ENCODE data around the gene COL12A1. TPM values are rescaled to one million over a fixed set of nuclear protein-coding genes. Genes with fewer than 3 reads are reported as not detected.
A peak's percentile ranks its signal among the peaks of the same experiment; 100 is the strongest.

The COL12A1 gene
- total and polyA plus RNA-seq, 2 of the 13 experiments (the other 11 are each of a cell fraction or from before 2014, with no cell fraction given) = 0.02 TPM; not detected in 1

DNA sequence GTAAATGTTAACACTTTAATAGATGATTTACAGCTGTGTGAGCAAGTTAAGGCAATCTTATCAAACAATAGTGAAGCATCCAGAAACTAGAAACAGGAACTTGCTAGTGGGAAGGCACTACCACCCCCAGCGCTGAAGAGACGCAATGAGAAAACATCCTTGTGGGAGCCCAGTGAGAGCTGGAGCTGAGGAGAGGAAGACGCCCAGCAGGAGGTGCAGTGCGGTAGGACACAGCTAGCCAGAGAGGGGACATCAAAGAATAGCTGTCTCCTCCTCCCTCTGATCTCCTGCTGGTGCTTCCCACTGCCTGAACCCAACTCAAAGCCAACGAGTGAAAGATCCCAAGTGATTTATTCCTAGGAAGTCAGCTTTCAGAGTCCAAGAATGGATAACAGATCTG is 140.3 kb downstream of the COL12A1 start (continued):
- TF ChIP-seq ZBTB34 (CRISPR knock-in tag; IDR thresholded peaks at IDR 0.05) = no peak
- no peak for TF ChIP-seq ZNF549 (CRISPR knock-in tag; IDR thresholded peaks at IDR 0.05)
- TF ChIP-seq, protein P1, sequence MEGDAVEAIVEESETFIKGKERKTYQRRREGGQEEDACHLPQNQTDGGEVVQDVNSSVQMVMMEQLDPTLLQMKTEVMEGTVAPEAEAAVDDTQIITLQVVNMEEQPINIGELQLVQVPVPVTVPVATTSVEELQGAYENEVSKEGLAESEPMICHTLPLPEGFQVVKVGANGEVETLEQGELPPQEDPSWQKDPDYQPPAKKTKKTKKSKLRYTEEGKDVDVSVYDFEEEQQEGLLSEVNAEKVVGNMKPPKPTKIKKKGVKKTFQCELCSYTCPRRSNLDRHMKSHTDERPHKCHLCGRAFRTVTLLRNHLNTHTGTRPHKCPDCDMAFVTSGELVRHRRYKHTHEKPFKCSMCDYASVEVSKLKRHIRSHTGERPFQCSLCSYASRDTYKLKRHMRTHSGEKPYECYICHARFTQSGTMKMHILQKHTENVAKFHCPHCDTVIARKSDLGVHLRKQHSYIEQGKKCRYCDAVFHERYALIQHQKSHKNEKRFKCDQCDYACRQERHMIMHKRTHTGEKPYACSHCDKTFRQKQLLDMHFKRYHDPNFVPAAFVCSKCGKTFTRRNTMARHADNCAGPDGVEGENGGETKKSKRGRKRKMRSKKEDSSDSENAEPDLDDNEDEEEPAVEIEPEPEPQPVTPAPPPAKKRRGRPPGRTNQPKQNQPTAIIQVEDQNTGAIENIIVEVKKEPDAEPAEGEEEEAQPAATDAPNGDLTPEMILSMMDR (CRISPR knock-in tag; IDR thresholded peaks at IDR 0.05) = 0 out of 2 replicates have a peak, but pooled peaks have one; percentile 29
- TF ChIP-seq ZNF841 (CRISPR knock-in tag; IDR thresholded peaks at IDR 0.05; ENCODE audit: borderline replicate concordance) = no peak
- 0 out of 2 replicates have a peak, but pooled peaks have one; percentile 11 for TF ChIP-seq TCF7 (IDR thresholded peaks at IDR 0.05; ENCODE audit: low read depth)
- TF ChIP-seq CREBL2 (CRISPR knock-in tag; IDR thresholded peaks at IDR 0.05; ENCODE audit: borderline replicate concordance) = no peak

DNA sequence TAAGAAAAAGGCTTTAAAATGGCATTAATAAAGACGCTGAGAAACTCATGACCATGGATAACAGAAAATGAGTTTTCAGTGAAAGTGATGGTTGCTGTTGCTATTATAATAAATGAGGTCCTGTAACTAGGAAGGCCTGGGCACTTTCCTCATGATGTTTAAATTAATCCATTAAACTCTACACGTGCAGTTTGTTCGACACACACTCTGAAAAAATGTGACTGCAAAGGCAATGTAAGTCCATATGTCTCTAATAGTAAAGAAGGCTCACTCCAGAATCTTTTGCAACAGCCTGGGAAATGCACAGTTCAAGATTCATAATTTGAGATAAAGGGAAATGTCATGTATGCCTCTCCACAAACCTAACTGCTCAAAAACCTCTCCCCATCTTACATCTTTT is 153.4 kb downstream of the COL12A1 start:
- Histone ChIP-seq H4K20me1 (ENCODE audit: insufficient read depth, low read length) (no peaks in the 10 kb centered on the region), H3K36me3 (replicated peaks in 1 of 2; ENCODE audit: control insufficient read depth in 1 of 2, insufficient read depth in 2 of 2, low read length in 2 of 2) (no peaks in the 10 kb centered on the region), H2AFZ (ENCODE audit: low read length) (no peak overlapping the region), H3K27me3 (ENCODE audit: control insufficient read depth in 1 of 2, insufficient read depth in 2 of 2, low read length in 2 of 2) (no peaks in the 10 kb centered on the region), H3K4me2 (ENCODE audit: low read depth, low read length) (no peak overlapping the region), H3K27ac (ENCODE audit: extremely low read length, insufficient read depth, low read length) (no peak overlapping the region), H3K9ac (ENCODE audit: insufficient read depth, low read depth, low read length) (no peak overlapping the region), H3K4me1 (ENCODE audit: insufficient read depth, low read length) (no peaks in the 10 kb centered on the region), H3K4me3 (replicated peaks in 1 of 3; ENCODE audit: insufficient read depth in 1 of 3, low read depth in 2 of 3, low read length in 3 of 3) (no peak overlapping the region), H3K79me2 (ENCODE audit: insufficient read depth, low read length) (no peaks in the 10 kb centered on the region), H3K9me3 (ENCODE audit: low read length) (no peaks in the 10 kb centered on the region)
- ATAC-seq (no peak), DNase-seq (ENCODE audit: low spot score) (no peak), FAIRE-seq (no peak)
- CTCF ChIA-PET (ENCODE audit: low intra/inter-chr PET ratio, low total read pairs) = no interaction called here
- POLR2A ChIA-PET = no interaction called here
- WGBS (ENCODE audit: low lambda C conversion rate) = 4% methylated on average over 3 of the region's 3 CpGs
- intact Hi-C loops (cut with micrococcal nuclease; ENCODE audit: unreplicated experiment) = no loop called here
- no TSS peak for BruUV-seq (replicated peaks)
- TF ChIP-seq ZNF577 (CRISPR knock-in tag; IDR thresholded peaks at IDR 0.05; ENCODE audit: borderline replicate concordance, low read depth) = no peak
- no peak for TF ChIP-seq HNF4A (CRISPR knock-in tag; IDR thresholded peaks at IDR 0.05)
- TF ChIP-seq CBFB (CRISPR knock-in tag; IDR thresholded peaks at IDR 0.05) = no peak
- in situ Hi-C loops (cut with HindIII; ENCODE audit: extremely low pct_ligation_motif_present, low pct_unique_long_range_greater_than_20kb) = no loop called here
